ENCODE measurements around the gene NAA38.
A peak's percentile ranks its signal among the peaks of the same experiment; 100 is the strongest.

NAA38 gene

GRCh38 chr17:7856811-7857712, at the start of gene NAA38:
TSS of gene NAA38 (minus strand) at chr17:7857559. CDS start at chr17:7857463, 96 bp downstream.
- ATAC-seq, result peak; percentile 92
- H3K27ac Mint-ChIP-seq, result no peak within 1 kb of the TSS
- H3K36me3 Mint-ChIP-seq, result peaks cover 24% of the 10 kb centered on the region
- no peaks in the 10 kb centered on the region for H3K9me3 Mint-ChIP-seq
- H3K4me1 Mint-ChIP-seq, result peaks cover 12% of the 10 kb centered on the region
- DNase-seq (ENCODE audit: low spot score in 2 of 2), result peak; percentile 85 to 96
- no peak within 1 kb of the TSS for H3K4me3 Mint-ChIP-seq

- H3K9me3 Mint-ChIP-seq, result no peaks in the 10 kb centered on the region
- H3K27ac Mint-ChIP-seq, result peak overlapping the region; percentile 83
- no peaks in the 10 kb centered on the region for H3K36me3 Mint-ChIP-seq
- H3K4me3 Mint-ChIP-seq, result no peak overlapping the region
- no peak for ATAC-seq
- DNase-seq (ENCODE audit: low spot score in 2 of 2), result no peak
- peaks cover 9% of the 10 kb centered on the region for H3K4me1 Mint-ChIP-seq
Measured at GRCh38 chr17:7903154-7904103, 46.1 kb upstream of the NAA38 start.

- ATAC-seq, result peak; percentile 87
- no peak overlapping the region for H3K4me3 Mint-ChIP-seq
- H3K27ac Mint-ChIP-seq, result peak overlapping the region; percentile 72
- peaks cover 22% of the 10 kb centered on the region for H3K4me1 Mint-ChIP-seq
- H3K36me3 Mint-ChIP-seq, result no peaks in the 10 kb centered on the region
- no peaks in the 10 kb centered on the region for H3K9me3 Mint-ChIP-seq
- no peak for DNase-seq (ENCODE audit: low spot score in 2 of 2)
Measured at GRCh38 chr17:7897773-7898172, 40.4 kb upstream of the NAA38 start.

DNA sequence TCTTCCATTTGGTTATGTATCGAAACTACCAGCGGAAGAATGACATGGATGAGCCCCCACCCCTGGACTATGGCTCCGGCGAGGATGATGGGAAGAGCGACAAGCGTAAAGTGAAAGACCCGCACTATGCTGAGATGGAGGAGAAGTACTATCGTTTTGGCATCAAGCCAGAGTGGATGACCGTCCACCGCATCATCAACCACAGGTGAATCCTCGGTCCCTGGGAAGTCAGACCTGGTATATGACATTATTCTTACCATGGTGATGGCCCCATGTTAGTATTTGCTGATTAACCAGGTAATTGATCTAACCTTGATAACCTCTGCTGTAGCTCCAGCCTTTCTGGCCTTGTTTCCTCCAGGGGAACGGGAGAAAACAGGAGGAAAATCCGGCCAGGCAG, 39.7 kb upstream of the NAA38 start:
- no peak for DNase-seq (ENCODE audit: low spot score in 2 of 2)
- Mint-ChIP-seq H3K9me3 (no peaks in the 10 kb centered on the region), H3K4me3 (no peak overlapping the region), H3K4me1 (peaks cover 22% of the 10 kb centered on the region), H3K36me3 (no peaks in the 10 kb centered on the region), H3K27ac (peak overlapping the region; percentile 72)
- ATAC-seq, result no peak

- no peaks in the 10 kb centered on the region for H3K9me3 Mint-ChIP-seq
- ATAC-seq (no peak), DNase-seq (ENCODE audit: low spot score in 2 of 2) (no peak)
- no peak overlapping the region for H3K4me3 Mint-ChIP-seq
- no peaks in the 10 kb centered on the region for H3K36me3 Mint-ChIP-seq
- peaks cover 30% of the 10 kb centered on the region for H3K4me1 Mint-ChIP-seq
- peak overlapping the region; percentile 58 for H3K27ac Mint-ChIP-seq
Measured at GRCh38 chr17:7894866-7895265, 37.5 kb upstream of the NAA38 start.

- H3K36me3 Mint-ChIP-seq, result no peaks in the 10 kb centered on the region
Measured at GRCh38 chr17:7894226-7894625, 36.9 kb upstream of the NAA38 start.

DNA sequence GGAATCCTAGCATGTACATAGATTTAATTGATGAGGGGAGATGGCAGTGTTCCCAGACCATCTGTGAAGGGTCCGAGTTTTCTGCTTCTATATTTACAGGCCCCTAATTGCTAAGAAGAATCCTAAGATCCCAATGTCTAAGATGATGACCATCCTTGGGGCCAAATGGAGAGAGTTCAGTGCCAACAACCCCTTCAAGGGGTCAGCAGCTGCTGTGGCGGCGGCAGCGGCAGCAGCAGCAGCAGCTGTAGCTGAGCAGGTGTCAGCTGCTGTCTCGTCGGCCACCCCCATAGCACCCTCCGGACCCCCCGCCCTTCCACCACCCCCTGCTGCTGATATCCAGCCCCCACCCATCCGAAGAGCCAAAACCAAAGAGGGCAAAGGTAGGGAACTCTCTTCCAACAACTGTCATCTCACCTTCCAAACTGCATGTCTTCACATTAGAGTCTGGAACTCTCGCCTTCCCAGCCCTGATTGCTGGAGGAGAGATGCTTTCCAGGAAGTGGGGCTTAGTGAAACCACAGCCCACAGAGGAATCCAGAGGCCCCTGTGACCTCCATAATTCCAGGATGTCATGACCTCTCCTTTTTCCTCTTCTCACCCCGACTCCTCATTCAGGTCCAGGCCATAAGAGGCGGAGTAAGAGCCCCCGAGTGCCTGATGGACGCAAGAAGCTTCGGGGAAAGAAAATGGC, 36.0 kb upstream of the NAA38 start:
- H3K4me3 Mint-ChIP-seq, result no peak overlapping the region
- no peak for ATAC-seq
- no peaks in the 10 kb centered on the region for H3K9me3 Mint-ChIP-seq
- H3K4me1 Mint-ChIP-seq, result peaks cover 30% of the 10 kb centered on the region
- H3K36me3 Mint-ChIP-seq, result no peaks in the 10 kb centered on the region
- H3K27ac Mint-ChIP-seq, result peak overlapping the region; percentile 58
- no peak for DNase-seq (ENCODE audit: low spot score in 2 of 2)

More at GRCh38 chr17:7894226-7894625, 36.9 kb upstream of the NAA38 start:
- Mint-ChIP-seq H3K9me3 (no peaks in the 10 kb centered on the region), H3K4me3 (no peak overlapping the region), H3K4me1 (peaks cover 30% of the 10 kb centered on the region), H3K27ac (peak overlapping the region; percentile 58)
- ATAC-seq (no peak), DNase-seq (ENCODE audit: low spot score in 2 of 2) (no peak)

DNA sequence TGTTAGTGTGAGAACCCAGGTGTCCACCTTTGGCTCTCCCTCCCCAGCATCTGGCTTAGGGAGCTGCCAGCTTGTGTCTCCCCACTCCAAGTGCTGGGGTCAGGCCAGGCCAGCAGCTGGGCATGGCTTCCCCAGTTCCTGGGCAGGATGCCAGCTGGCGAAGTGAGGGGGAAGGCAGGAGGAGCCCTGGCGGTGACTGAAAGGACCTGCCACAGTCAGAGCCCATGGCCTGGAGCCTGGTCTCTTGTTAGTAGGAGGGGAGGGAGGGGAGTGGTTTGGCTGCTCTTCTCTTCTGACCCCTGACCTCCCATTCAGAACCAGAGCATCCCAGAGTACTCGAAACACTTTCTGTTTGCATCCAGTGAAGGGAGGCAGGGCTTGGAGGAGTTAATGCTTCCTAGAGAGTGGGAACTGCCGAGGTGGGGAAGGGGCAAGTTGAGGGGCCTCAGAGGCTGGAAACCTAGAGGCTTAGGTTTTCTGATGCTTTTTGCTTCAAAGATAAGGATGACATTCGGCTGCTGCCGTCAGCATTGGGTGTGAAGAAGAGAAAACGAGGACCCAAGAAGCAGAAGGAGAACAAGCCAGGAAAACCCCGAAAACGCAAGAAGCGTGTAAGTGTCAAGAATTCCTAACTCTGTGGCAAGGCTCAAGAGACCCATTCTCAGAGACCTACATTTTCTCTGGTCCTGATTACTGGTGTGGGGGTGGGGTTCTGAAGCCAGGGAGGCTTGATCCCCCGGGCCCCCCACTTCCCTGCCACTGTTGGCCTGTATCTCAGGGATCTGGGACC, 32.0 kb upstream of the NAA38 start:
- Mint-ChIP-seq H3K4me1 (peaks cover 8% of the 10 kb centered on the region), H3K27ac (no peak overlapping the region), H3K4me3 (no peak overlapping the region), H3K9me3 (no peaks in the 10 kb centered on the region), H3K36me3 (no peaks in the 10 kb centered on the region)
- ATAC-seq (no peak), DNase-seq (ENCODE audit: low spot score in 2 of 2) (no peak)

- ATAC-seq (peak; percentile 27), DNase-seq (ENCODE audit: low spot score in 2 of 2) (peak; percentile 20 to 70)
- Mint-ChIP-seq H3K4me1 (peaks cover 8% of the 10 kb centered on the region), H3K9me3 (no peaks in the 10 kb centered on the region), H3K36me3 (no peaks in the 10 kb centered on the region), H3K27ac (no peak within 1 kb of the TSS), H3K4me3 (no peak within 1 kb of the TSS)
Measured at GRCh38 chr17:7888184-7888920, 31.0 kb upstream of the NAA38 start, which contains the start of gene CHD3. TSS of gene CHD3 (plus strand) at chr17:7888789. CDS start at chr17:7889001, 212 bp downstream.

- ATAC-seq (peak; percentile 81), DNase-seq (ENCODE audit: low spot score in 2 of 2) (peak; percentile 51 to 87)
- H3K27ac Mint-ChIP-seq, result no peak overlapping the region
- no peak overlapping the region for H3K4me3 Mint-ChIP-seq
- H3K9me3 Mint-ChIP-seq, result no peaks in the 10 kb centered on the region
- no peaks in the 10 kb centered on the region for H3K36me3 Mint-ChIP-seq
- H3K4me1 Mint-ChIP-seq, result peaks cover 8% of the 10 kb centered on the region
Measured at GRCh38 chr17:7887482-7888183, 30.3 kb upstream of the NAA38 start.

DNA sequence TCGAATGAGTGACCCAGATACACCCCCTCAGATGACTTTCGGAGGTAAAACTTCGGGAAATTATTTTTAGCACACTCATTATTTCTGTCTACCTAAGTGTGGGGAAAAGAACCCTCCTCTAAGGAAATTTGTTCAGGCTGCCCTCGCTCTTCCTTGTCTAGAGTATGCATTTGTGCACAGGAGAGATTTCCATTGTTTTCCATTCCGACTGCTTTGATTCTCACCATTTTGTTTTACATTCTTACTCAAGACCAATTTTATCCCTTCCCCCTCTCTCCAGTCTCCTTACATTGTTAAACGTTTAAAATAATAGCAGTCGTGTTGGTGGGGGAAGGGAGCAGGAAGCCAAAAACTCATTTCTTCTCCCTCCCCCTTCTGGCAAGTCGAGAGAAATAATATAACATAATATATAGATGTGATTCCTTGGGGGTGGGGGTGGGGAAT, 29.7 kb upstream of the NAA38 start:
- DNase-seq (ENCODE audit: low spot score in 2 of 2) (no peak), ATAC-seq (no peak)
- no peaks in the 10 kb centered on the region for H3K36me3 Mint-ChIP-seq
- H3K9me3 Mint-ChIP-seq, result no peaks in the 10 kb centered on the region
- H3K4me3 Mint-ChIP-seq, result no peak overlapping the region
- H3K27ac Mint-ChIP-seq, result no peak overlapping the region
- peaks cover 8% of the 10 kb centered on the region for H3K4me1 Mint-ChIP-seq

DNA sequence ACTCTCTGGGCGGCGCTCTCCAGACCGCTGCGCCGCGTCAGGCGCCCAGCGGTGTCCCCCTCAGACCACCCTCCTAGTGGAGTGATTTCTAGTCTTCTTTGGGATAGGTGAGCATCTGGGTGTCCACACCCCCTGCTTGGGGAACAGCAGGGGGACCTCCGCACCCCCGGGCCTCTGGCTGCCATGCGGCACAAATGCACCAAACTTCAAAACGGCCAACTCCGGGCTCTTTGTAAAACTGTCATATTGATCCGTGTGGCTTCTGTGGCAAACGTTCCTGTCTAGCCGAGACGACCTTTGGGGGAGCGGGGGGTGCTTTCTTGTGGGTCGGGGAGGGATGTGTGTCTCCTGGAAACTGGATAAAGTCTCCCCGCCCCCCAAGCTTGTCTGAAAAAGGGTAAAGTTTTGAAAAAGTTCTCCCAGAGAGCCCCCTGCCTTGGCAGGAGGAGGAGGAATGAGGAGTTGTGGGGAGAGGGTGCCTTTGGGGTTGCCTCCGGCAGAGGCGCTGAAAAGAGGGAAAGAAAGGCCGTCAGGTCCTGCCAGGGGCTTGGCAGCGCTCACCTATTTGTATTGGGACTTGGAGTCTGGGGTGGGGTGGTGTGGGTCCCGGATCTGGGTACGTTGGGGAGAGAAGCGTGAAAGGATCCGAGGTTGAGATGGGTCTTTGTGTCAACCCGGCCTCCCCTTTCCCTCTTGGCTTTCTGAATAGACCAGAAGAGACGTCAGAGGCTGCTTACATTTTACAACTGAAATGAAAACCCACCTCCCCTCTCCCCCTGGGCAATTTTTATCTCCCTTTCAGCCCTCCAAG, 29.1 kb upstream of the NAA38 start:
- DNase-seq (ENCODE audit: low spot score in 2 of 2) (peak; percentile 29 to 81), ATAC-seq (peak; percentile 11)
- Mint-ChIP-seq H3K36me3 (no peaks in the 10 kb centered on the region), H3K27ac (no peak overlapping the region), H3K4me1 (peaks cover 8% of the 10 kb centered on the region), H3K9me3 (no peaks in the 10 kb centered on the region), H3K4me3 (no peak overlapping the region)
